H9 (cell line): Measurements from ENCODE around the gene SNX4. TPM values are rescaled to one million over a fixed set of nuclear protein-coding genes. Genes with fewer than 3 reads are reported as not detected.

Experiments
- DNase-seq: peaks from one replicate; pipeline ENCODE4 v3.0.0-alpha.2; 2017
- H2AFZ ChIP-seq: one replicate; pipeline ENCODE4 v1.6.1; 2013; ENCODE audit warnings: mild to moderate bottlenecking, low read length, control low read depth, moderate library complexity
- H2AK5ac ChIP-seq: 2 replicates; pipeline ENCODE4 v1.6.1; 2013; ENCODE audit warnings: low read length, control low read depth, mixed read lengths; ENCODE audit not compliant: insufficient read length
- H2BK120ac ChIP-seq: one replicate; pipeline ENCODE4 v1.6.1; 2013; ENCODE audit warnings: low read depth, mild to moderate bottlenecking, low read length, control low read depth, inconsistent platforms; ENCODE audit not compliant: poor library complexity, severe bottlenecking
- H2BK12ac ChIP-seq: 2 replicates; pipeline ENCODE4 v1.6.1; 2013; ENCODE audit warnings: low read length, control low read depth, mixed read lengths, low read depth; ENCODE audit not compliant: insufficient read length
- H2BK15ac ChIP-seq: 2 replicates; pipeline ENCODE4 v1.6.1; 2013; ENCODE audit warnings: low read depth, low read length, control low read depth
- H2BK20ac ChIP-seq: one replicate; pipeline ENCODE4 v1.6.1; 2013; ENCODE audit warnings: low read depth, mild to moderate bottlenecking, low read length, control low read depth, inconsistent platforms; ENCODE audit not compliant: poor library complexity, severe bottlenecking
- H2BK5ac ChIP-seq: 2 replicates; pipeline ENCODE4 v1.6.1; 2013; ENCODE audit warnings: low read length, control low read depth, mixed read lengths; ENCODE audit not compliant: insufficient read length
- H3K14ac ChIP-seq: 2 replicates; pipeline ENCODE4 v1.6.1; 2013; ENCODE audit warnings: low read length, control low read depth; ENCODE audit not compliant: insufficient read depth
- H3K18ac ChIP-seq: 2 replicates; pipeline ENCODE4 v1.6.1; 2013; ENCODE audit warnings: low read depth, mild to moderate bottlenecking, mixed read lengths, low read length, control low read depth; ENCODE audit not compliant: insufficient read length
- H3K23ac ChIP-seq: 2 replicates; pipeline ENCODE4 v1.6.1; 2013; ENCODE audit warnings: low read length, control low read depth, mixed read lengths, low read depth; ENCODE audit not compliant: insufficient read length
- H3K23me2 ChIP-seq: 2 replicates; pipeline ENCODE4 v1.6.1; 2013; ENCODE audit warnings: low read depth, mild to moderate bottlenecking, mixed read lengths, low read length, control low read depth; ENCODE audit not compliant: insufficient read length, poor library complexity, severe bottlenecking
- H3K27ac ChIP-seq: 2 replicates; pipeline ENCODE4 v1.5.1; 2013; ENCODE audit warnings: low read length, control low read depth, mixed read lengths, low read depth; ENCODE audit not compliant: insufficient read length
- H3K27me3 ChIP-seq: 2 replicates; pipeline ENCODE4 v1.6.1; 2013; ENCODE audit warnings: low read length, control low read depth, inconsistent platforms; ENCODE audit not compliant: insufficient read depth
- H3K4ac ChIP-seq: 2 replicates; pipeline ENCODE4 v1.6.1; 2013; ENCODE audit warnings: low read depth, mild to moderate bottlenecking, control low read depth, inconsistent platforms, low read length, moderate library complexity
- H3K4me1 ChIP-seq: 2 replicates; pipeline ENCODE4 v1.6.1; 2013; ENCODE audit warnings: low read length, control low read depth, inconsistent platforms; ENCODE audit not compliant: insufficient read depth
- H3K4me2 ChIP-seq: 2 replicates; pipeline ENCODE4 v1.6.1; 2013; ENCODE audit warnings: low read length, control low read depth, mixed read lengths; ENCODE audit not compliant: insufficient read length, insufficient read depth
- H3K56ac ChIP-seq: 2 replicates; pipeline ENCODE4 v1.6.1; 2013; ENCODE audit warnings: low read depth, mild to moderate bottlenecking, mixed read lengths, low read length, control low read depth; ENCODE audit not compliant: insufficient read length
- H3K79me1 ChIP-seq: 2 replicates; pipeline ENCODE4 v1.6.1; 2013; ENCODE audit warnings: low read depth, mild to moderate bottlenecking, moderate library complexity, low read length, control low read depth, inconsistent platforms; ENCODE audit not compliant: insufficient read depth, poor library complexity, severe bottlenecking
- H3K79me2 ChIP-seq: 2 replicates; pipeline ENCODE4 v1.6.1; 2013; ENCODE audit warnings: low read length, control low read depth, inconsistent platforms; ENCODE audit not compliant: insufficient read depth
- H3K9ac ChIP-seq: 2 replicates; pipeline ENCODE4 v1.6.1; 2013; ENCODE audit warnings: low read length, control low read depth, mixed read lengths; ENCODE audit not compliant: insufficient read length; ENCODE audit errors: extremely low read depth
- H3K9me3 ChIP-seq: one replicate; pipeline ENCODE4 v1.6.1; 2013; ENCODE audit warnings: low read depth, low read length, inconsistent platforms; ENCODE audit not compliant: control insufficient read depth
- H3T11ph ChIP-seq: one replicate; pipeline ENCODE4 v1.6.1; 2013; ENCODE audit warnings: mild to moderate bottlenecking, low read length, control low read depth, inconsistent platforms
- H4K20me1 ChIP-seq: one replicate; pipeline ENCODE4 v1.6.1; 2013; ENCODE audit not compliant: control insufficient read depth, insufficient read length, insufficient read depth
- H4K5ac ChIP-seq: 2 replicates; pipeline ENCODE4 v1.6.1; 2013; ENCODE audit warnings: low read depth, mild to moderate bottlenecking, mixed read lengths, low read length, control low read depth; ENCODE audit not compliant: insufficient read length
- H4K8ac ChIP-seq: replicated peaks from 2 replicates; pipeline ENCODE4 v1.6.1; 2013; ENCODE audit warnings: low read length, control low read depth, mixed read lengths, low read depth; ENCODE audit not compliant: insufficient read length
- H4K91ac ChIP-seq: 2 replicates; pipeline ENCODE4 v1.6.1; 2013; ENCODE audit warnings: low read depth, mild to moderate bottlenecking, moderate library complexity, mixed read lengths, low read length, control low read depth; ENCODE audit not compliant: insufficient read length
- H3K27ac Mint-ChIP-seq, 3 experiments: 2 replicates in 2 of 3; 3 replicates in 1 of 3; pipeline ENCODE4 v1.8.0; 2020 to 2021; ENCODE audit warnings: mixed read lengths in 3 of 3, mild to moderate bottlenecking in 1 of 3, moderate library complexity in 1 of 3
- H3K27me3 Mint-ChIP-seq: 2 replicates; pipeline ENCODE4 v1.8.0; 2021; ENCODE audit warnings: low read depth, mild to moderate bottlenecking, moderate library complexity, mixed read lengths
- H3K36me3 Mint-ChIP-seq, 3 experiments: 2 replicates in 2 of 3; 3 replicates in 1 of 3; pipeline ENCODE4 v1.8.0; 2020 to 2021; ENCODE audit warnings: low read depth in 3 of 3, mixed read lengths in 3 of 3; ENCODE audit not compliant: insufficient read depth in 1 of 3
- H3K4me1 Mint-ChIP-seq, 2 experiments: 2 replicates each; pipeline ENCODE4 v1.8.0; 2020; ENCODE audit warnings: mixed read lengths in 2 of 2
- H3K4me3 Mint-ChIP-seq, 2 experiments: 2 replicates in 1 of 2; 3 replicates in 1 of 2; pipeline ENCODE4 v1.8.0; 2020 to 2021; ENCODE audit warnings: mild to moderate bottlenecking in 2 of 2, mixed read lengths in 2 of 2, moderate library complexity in 1 of 2
- H3K9me3 Mint-ChIP-seq, 2 experiments: 2 replicates in 1 of 2; 3 replicates in 1 of 2; pipeline ENCODE4 v1.8.0; 2020; ENCODE audit warnings: mild to moderate bottlenecking in 2 of 2, mixed read lengths in 2 of 2, moderate library complexity in 1 of 2
- CTCF ChIP-seq: fragments of 200-600 bp; sonication (generic); conservative IDR thresholded peaks from 3 replicates; pipeline ENCODE4 v1.8.0; 2021; ENCODE audit warnings: antibody characterized with exemption, mild to moderate bottlenecking
- WGBS: extraction: QIAGEN DNeasy Blood & Tissue Kit; methylation state at CpG from one replicate; pipeline ENCODE4 v1.1.7; 2013; ENCODE audit warnings: missing lambda C conversion rate, low lambda C conversion rate, mixed read lengths; ENCODE audit not compliant: insufficient read length; ENCODE audit errors: extremely low coverage; 5-methylcytosine and 5-hydroxymethylcytosine counted together
- total RNA-seq: library from RNA; stranded (reverse); gene quantifications from 2 replicates; pipeline ENCODE4 v1.2.1, GENCODE V29; 2021

SNX4 gene
- total RNA-seq, 1 experiment from 2014 or later, result 29.5 TPM

- Histone ChIP-seq H3K9ac (no peak overlapping the region), H2BK15ac (no peak overlapping the region), H4K5ac (no peak overlapping the region), H2AK5ac (no peak overlapping the region), H3K56ac (no peak overlapping the region), H3K79me2 (no peaks in the 10 kb centered on the region), H2BK12ac (no peak overlapping the region), H3K18ac (no peak overlapping the region), H2BK20ac (no peak overlapping the region), H3K79me1 (no peaks in the 10 kb centered on the region), H3K27me3 (no peaks in the 10 kb centered on the region), H4K91ac (no peak overlapping the region), H2BK5ac (no peak overlapping the region), H3K4me1 (no peaks in the 10 kb centered on the region; the same call in 1 of the 2 replicates), H3K23ac (no peak overlapping the region), H3K27ac (no peak overlapping the region), H3K4me2 (no peak overlapping the region), H4K8ac (no peak overlapping the region), H3T11ph (no peak overlapping the region), H3K14ac (no peak overlapping the region), H4K20me1 (no peaks in the 10 kb centered on the region), H3K4ac (no peak overlapping the region), H2AFZ (no peak overlapping the region), H3K9me3 (no peaks in the 10 kb centered on the region), H2BK120ac (no peak overlapping the region), H3K23me2 (no peaks in the 10 kb centered on the region)
- Mint-ChIP-seq H3K4me3 (no peak overlapping the region), H3K36me3 (peaks cover 5 to 18% (median 17%) of the 10 kb centered on the region in 3 experiments; a peak in 6 of 7 replicates), H3K4me1 (peaks cover 3 to 7% of the 10 kb centered on the region in 2 experiments; a peak in 3 of 4 replicates), H3K27ac (no peak overlapping the region), H3K9me3 (no peaks in the 10 kb centered on the region), H3K27me3 (no peaks in the 10 kb centered on the region)
- no CpG with 5 or more reads among the region's 4 CpGs for WGBS
- no peak for DNase-seq
- TF ChIP-seq CTCF, result no peak
Measured at GRCh38 chr3:125479091-125479490, 40.9 kb downstream of the SNX4 start.
